Gastrocnemius medialis (tissue), 4 donors: ENCODE measurements around the gene NTM. TPM values are rescaled to one million over a fixed set of nuclear protein-coding genes. Genes with fewer than 3 reads are reported as not detected.

Experiments
- ATAC-seq, 2 donors: fragments of 150-250 bp; one replicate each; pipeline ENCODE4 v1.9.1; 2016
- DNase-seq, 2 donors: peaks; one replicate each; pipeline ENCODE4 v3.0.0-alpha.2; 2019
- H3K27ac ChIP-seq, 4 donors: fragments of 200-600 bp; sonication (generic); 1 replicate in 1 of 4; 2 replicates in 3 of 4; pipeline ENCODE4 v1.5.1; 2016 to 2018; ENCODE audit warnings: mild to moderate bottlenecking in 2 of 4, moderate library complexity in 1 of 4
- H3K27me3 ChIP-seq, 3 donors: fragments of 200-600 bp; sonication (generic) in 2 of 3; 1 replicate in 1 of 3; 2 replicates in 2 of 3; pipeline versions ENCODE4 v1.5.1 to v1.6.0; 2016 to 2019; ENCODE audit warnings: mild to moderate bottlenecking in 1 of 3, moderate library complexity in 1 of 3
- H3K36me3 ChIP-seq, 2 donors: fragments of 200-600 bp; sonication (generic) in 1 of 2; one replicate each; pipeline ENCODE4 v1.5.1; 2017 to 2018
- H3K4me1 ChIP-seq, 2 donors: fragments of 200-600 bp; sonication (generic) in 1 of 2; one replicate each; pipeline ENCODE4 v1.5.1; 2016 to 2017; ENCODE audit warnings: mild to moderate bottlenecking in 2 of 2
- H3K4me3 ChIP-seq, 4 donors: fragments of 200-600 bp; sonication (generic) in 3 of 4; 1 replicate in 1 of 4; 2 replicates in 3 of 4; pipeline ENCODE4 v1.5.1; 2016 to 2019; ENCODE audit warnings: mild to moderate bottlenecking in 2 of 4
- H3K9me3 ChIP-seq, 3 donors: fragments of 200-600 bp; sonication (generic) in 2 of 3; 1 replicate in 1 of 3; 2 replicates in 2 of 3; pipeline ENCODE4 v1.5.1; 2016 to 2019
- POLR2A ChIP-seq, 2 donors: fragments of 450-650 bp; IDR thresholded peaks; one replicate each; pipeline ENCODE4 v1.6.1; 2017; ENCODE audit warnings: antibody characterized with exemption in 2 of 2, mild to moderate bottlenecking in 2 of 2, moderate library complexity in 2 of 2
- in situ Hi-C, 4 donors: fragments of 200-750 bp; cut with MboI; loops; one replicate each; pipeline versions ENCODE4 v1.15.0 to v1.8.0; 2017; ENCODE audit warnings: low sequenced_read_pairs in 4 of 4
- intact Hi-C: fragments of 100-400 bp; cut with DNase I; formaldehyde crosslinking; loops from one replicate; pipeline ENCODE4 v1.15.1; 2023; ENCODE audit warnings: low total_unique reads
- total RNA-seq, 4 donors: library from RNA; depleted of rRNA; stranded (reverse); fragments of >200 nt; gene quantifications; one replicate each; pipeline versions ENCODE4 v1.1.0 to v1.2.3, GENCODE V29; 2016
- TF ChIP-seq, protein P1 (sequence below), 5 experiments: fragments of 450-650 bp in 3 of 5; fragments of 200-600 bp in 2 of 5; sonication (generic) in 2 of 5; IDR thresholded peaks in 4 of 5; conservative IDR thresholded peaks in 1 of 5; 1 replicate in 4 of 5; 2 replicates in 1 of 5; pipeline ENCODE4 v1.5.1; 2016 to 2019; ENCODE audit warnings: antibody characterized with exemption in 5 of 5, mild to moderate bottlenecking in 3 of 5, moderate library complexity in 3 of 5

NTM gene
- total RNA-seq, 4 donors from 2014 or later: 0.69 TPM; not detected in 3

- no peaks in the 10 kb centered on the region for H3K36me3 ChIP-seq
- intact Hi-C loops: no loop called here
- no peak overlapping the region for H3K27ac ChIP-seq
- no peak for ATAC-seq
- in situ Hi-C loops: no loop called here
- TF ChIP-seq, protein P1, sequence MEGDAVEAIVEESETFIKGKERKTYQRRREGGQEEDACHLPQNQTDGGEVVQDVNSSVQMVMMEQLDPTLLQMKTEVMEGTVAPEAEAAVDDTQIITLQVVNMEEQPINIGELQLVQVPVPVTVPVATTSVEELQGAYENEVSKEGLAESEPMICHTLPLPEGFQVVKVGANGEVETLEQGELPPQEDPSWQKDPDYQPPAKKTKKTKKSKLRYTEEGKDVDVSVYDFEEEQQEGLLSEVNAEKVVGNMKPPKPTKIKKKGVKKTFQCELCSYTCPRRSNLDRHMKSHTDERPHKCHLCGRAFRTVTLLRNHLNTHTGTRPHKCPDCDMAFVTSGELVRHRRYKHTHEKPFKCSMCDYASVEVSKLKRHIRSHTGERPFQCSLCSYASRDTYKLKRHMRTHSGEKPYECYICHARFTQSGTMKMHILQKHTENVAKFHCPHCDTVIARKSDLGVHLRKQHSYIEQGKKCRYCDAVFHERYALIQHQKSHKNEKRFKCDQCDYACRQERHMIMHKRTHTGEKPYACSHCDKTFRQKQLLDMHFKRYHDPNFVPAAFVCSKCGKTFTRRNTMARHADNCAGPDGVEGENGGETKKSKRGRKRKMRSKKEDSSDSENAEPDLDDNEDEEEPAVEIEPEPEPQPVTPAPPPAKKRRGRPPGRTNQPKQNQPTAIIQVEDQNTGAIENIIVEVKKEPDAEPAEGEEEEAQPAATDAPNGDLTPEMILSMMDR (IDR thresholded peaks at IDR 0.05 in 4 of 5, conservative IDR thresholded peaks at IDR 0.05 in 1 of 5): no peak
- no peak for TF ChIP-seq POLR2A (IDR thresholded peaks at IDR 0.05)
- H3K27me3 ChIP-seq: no peaks in the 10 kb centered on the region
- H3K9me3 ChIP-seq: no peaks in the 10 kb centered on the region
- DNase-seq: no peak
- H3K4me1 ChIP-seq: no peaks in the 10 kb centered on the region
- no peak overlapping the region for H3K4me3 ChIP-seq
Observed at GRCh38 chr11:132335311-132335710, 964.9 kb downstream of the NTM start.

DNA sequence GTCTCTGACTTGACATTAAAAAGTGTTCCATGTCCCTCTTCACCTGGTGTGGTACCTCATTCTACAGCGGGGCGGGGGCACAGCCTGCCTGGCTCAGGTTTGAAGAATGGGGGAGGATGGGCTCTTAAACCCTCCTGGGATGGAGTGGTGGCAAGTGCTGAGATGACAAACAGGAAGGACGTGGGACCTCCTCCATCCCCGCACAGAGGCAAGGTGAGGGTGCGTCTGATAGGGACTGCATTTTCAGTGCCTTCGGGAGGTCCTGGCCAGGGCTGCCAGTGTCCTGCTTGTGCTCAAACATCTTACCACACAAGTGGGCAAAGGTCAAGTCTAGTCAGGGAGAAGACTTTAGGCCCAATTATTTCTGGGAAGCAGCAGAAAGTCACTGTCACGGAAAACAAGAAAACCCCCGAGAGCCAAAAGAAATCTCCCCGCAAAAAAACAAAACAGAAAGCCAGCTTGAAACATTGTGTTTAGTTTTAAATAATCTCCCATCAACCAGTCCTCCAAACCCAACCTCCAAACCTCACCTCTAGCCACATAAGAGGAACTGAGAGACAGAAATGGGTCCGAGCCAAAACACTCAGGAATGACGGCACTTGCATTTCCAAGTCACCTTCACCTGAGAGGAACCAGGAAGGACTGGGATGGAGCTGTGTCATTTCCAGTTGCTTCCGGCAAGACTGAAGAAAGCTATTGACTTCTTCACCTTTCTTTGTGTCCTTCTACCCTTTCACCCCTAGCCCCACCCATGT, 966.5 kb downstream of the NTM start:
- ATAC-seq (no peak), DNase-seq (no peak)
- TF ChIP-seq POLR2A (IDR thresholded peaks at IDR 0.05): no peak
- TF ChIP-seq, protein P1 (IDR thresholded peaks at IDR 0.05 in 4 of 5, conservative IDR thresholded peaks at IDR 0.05 in 1 of 5): no peak
- Histone ChIP-seq H3K36me3 (no peaks in the 10 kb centered on the region), H3K4me1 (no peaks in the 10 kb centered on the region), H3K27ac (no peak overlapping the region), H3K4me3 (no peak overlapping the region), H3K27me3 (no peaks in the 10 kb centered on the region), H3K9me3 (no peaks in the 10 kb centered on the region)
- intact Hi-C loops: no loop called here
- in situ Hi-C loops: no loop called here

- Histone ChIP-seq H3K4me3 (no peak overlapping the region), H3K27ac (no peak overlapping the region), H3K27me3 (no peaks in the 10 kb centered on the region), H3K36me3 (no peaks in the 10 kb centered on the region), H3K9me3 (no peaks in the 10 kb centered on the region), H3K4me1 (no peaks in the 10 kb centered on the region)
- TF ChIP-seq POLR2A (IDR thresholded peaks at IDR 0.05): no peak
- TF ChIP-seq, protein P1 (IDR thresholded peaks at IDR 0.05 in 4 of 5, conservative IDR thresholded peaks at IDR 0.05 in 1 of 5): no peak
- in situ Hi-C loops: no loop called here
- DNase-seq (no peak), ATAC-seq (no peak)
- intact Hi-C loops: no loop called here
Observed at GRCh38 chr11:132337819-132338416, 967.5 kb downstream of the NTM start.

- Histone ChIP-seq H3K4me3 (no peak overlapping the region), H3K27me3 (no peaks in the 10 kb centered on the region), H3K9me3 (no peaks in the 10 kb centered on the region), H3K4me1 (no peaks in the 10 kb centered on the region), H3K36me3 (no peaks in the 10 kb centered on the region), H3K27ac (no peak overlapping the region)
- intact Hi-C loops (no loop called here), in situ Hi-C loops (no loop called here)
- no peak for TF ChIP-seq POLR2A (IDR thresholded peaks at IDR 0.05)
- TF ChIP-seq, protein P1 (IDR thresholded peaks at IDR 0.05 in 4 of 5, conservative IDR thresholded peaks at IDR 0.05 in 1 of 5): no peak
- no peak for DNase-seq
- no peak for ATAC-seq
Observed at GRCh38 chr11:132342408-132342807, 972.0 kb downstream of the NTM start.
